GM12878 (cell line): ENCODE measurements around the gene FBLN5. TPM values are rescaled to one million over a fixed set of nuclear protein-coding genes. Genes with fewer than 3 reads are reported as not detected.

Experiments
- ATAC-seq: fragments of 200-7000 bp; cut with Tn5 transposase; 3 replicates; pipeline ENCODE4 v1.9.1; 2020; ENCODE audit warnings: mild to moderate bottlenecking, moderate library complexity
- BruUV-seq: library from RNA; stranded (reverse); fragments of 400-500 nt; replicated peaks from 2 replicates; lab custom pipeline; 2021; lab: Mats Ljungman, UMichigan
- CTCF ChIA-PET: fragments of 300-600 bp; sonication (Branson Sonifier 250); formaldehyde crosslinking; extraction: SDS; loops from one replicate; lab custom pipeline; 2021; ENCODE audit warnings: inconsistent platforms; lab: Yijun Ruan, JAX
- POLR2A ChIA-PET: fragments of 350-600 bp; formaldehyde crosslinking; extraction: SDS; loops from one replicate; lab custom pipeline; 2021; ENCODE audit warnings: inconsistent platforms; lab: Charles Lee
- RAD21 ChIA-PET: fragments of 300-600 bp; sonication (Branson Sonifier 250); formaldehyde crosslinking; loops from one replicate; lab custom pipeline; 2023; ENCODE audit warnings: antibody characterized with exemption; ENCODE audit not compliant: unreplicated experiment; lab: Charles Lee
- SMC1A ChIA-PET: fragments of 300-600 bp; sonication (Branson Sonifier 250); formaldehyde crosslinking; loops from one replicate; lab custom pipeline; 2023; ENCODE audit not compliant: unreplicated experiment, uncharacterized antibody; lab: Charles Lee
- DNase-seq: peaks from one replicate; pipeline ENCODE4 v3.0.0-alpha.2; 2011; ENCODE audit warnings: low read depth, low spot score
- FAIRE-seq: peaks from 3 replicates; lab custom pipeline; 2011; peaks lifted over from hg19 to GRCh38; lab: Jason Lieb, UNC
- H2AFZ ChIP-seq: 2 replicates; pipeline ENCODE4 v1.6.0; 2011; ENCODE audit warnings: low read depth, low read length, control low read depth; ENCODE audit not compliant: control insufficient read depth
- H3K27ac ChIP-seq: 2 replicates; pipeline ENCODE4 v1.5.1; 2011; ENCODE audit warnings: control low read depth; ENCODE audit not compliant: control insufficient read depth, insufficient read depth
- H3K27me3 ChIP-seq, 2 experiments: replicated peaks in 1 of 2; 2 replicates each; pipeline versions ENCODE4 v1.6.0 to v1.6.1; 2011; ENCODE audit warnings: low read length in 1 of 2; ENCODE audit not compliant: control insufficient read depth in 2 of 2, insufficient read depth in 2 of 2
- H3K36me3 ChIP-seq, 2 experiments: 2 replicates each; pipeline ENCODE4 v1.5.1; 2011; ENCODE audit warnings: low read length in 1 of 2; ENCODE audit not compliant: control insufficient read depth in 2 of 2, insufficient read depth in 2 of 2
- H3K4me1 ChIP-seq: 2 replicates; pipeline ENCODE4 v1.6.1; 2011; ENCODE audit warnings: mild to moderate bottlenecking, low read length, moderate library complexity, mixed read lengths; ENCODE audit not compliant: control insufficient read depth, insufficient read depth
- H3K4me2 ChIP-seq: 2 replicates; pipeline ENCODE4 v1.6.0; 2011; ENCODE audit warnings: control low read depth; ENCODE audit not compliant: control insufficient read depth, insufficient read depth
- H3K4me3 ChIP-seq: fragments of 200-600 bp; sonication (generic); 2 replicates; pipeline ENCODE4 v1.5.1; 2016
- H3K79me2 ChIP-seq: 2 replicates; pipeline ENCODE4 v1.6.0; 2011; ENCODE audit warnings: low read length; ENCODE audit not compliant: control insufficient read depth, insufficient read depth
- H3K9ac ChIP-seq: 2 replicates; pipeline ENCODE4 v1.8.0; 2011; ENCODE audit warnings: low read length, control low read depth, mixed read lengths; ENCODE audit not compliant: control insufficient read depth, insufficient read depth
- H3K9me3 ChIP-seq: replicated peaks from 3 replicates; pipeline ENCODE4 v1.5.1; 2011; ENCODE audit warnings: mild to moderate bottlenecking, low read length; ENCODE audit not compliant: control insufficient read depth, insufficient read depth
- H4K20me1 ChIP-seq: 2 replicates; pipeline ENCODE4 v1.6.0; 2011; ENCODE audit not compliant: control insufficient read depth, insufficient read depth
- CREM ChIP-seq: IDR thresholded peaks from 2 replicates; pipeline ENCODE4 v1.6.1; 2014; ENCODE audit warnings: antibody characterized with exemption, low read depth
- IKZF2 ChIP-seq, 2 experiments: fragments of 450-650 bp; IDR thresholded peaks; 2 replicates each; pipeline ENCODE4 v1.6.1; 2017; ENCODE audit warnings: mild to moderate bottlenecking in 2 of 2, moderate library complexity in 2 of 2
- KLF5 ChIP-seq: fragments of 450-650 bp; IDR thresholded peaks from 2 replicates; pipeline ENCODE4 v1.6.1; 2014; ENCODE audit warnings: mild to moderate bottlenecking; ENCODE audit not compliant: partially characterized antibody
- MAX ChIP-seq: IDR thresholded peaks from 2 replicates; pipeline ENCODE4 v1.6.1; 2012; ENCODE audit warnings: low read depth, low read length, improper control_type of control experiment
- MLLT1 ChIP-seq: fragments of 450-650 bp; IDR thresholded peaks from 2 replicates; pipeline ENCODE4 v1.6.1; 2016; ENCODE audit warnings: mild to moderate bottlenecking
- MTA3 ChIP-seq: IDR thresholded peaks from 2 replicates; pipeline ENCODE4 v1.6.1; 2012; ENCODE audit warnings: low read length, inconsistent platforms, borderline replicate concordance
- MYB ChIP-seq: fragments of 150-350 bp; IDR thresholded peaks from 2 replicates; pipeline ENCODE4 v1.6.1; 2014; ENCODE audit warnings: mild to moderate bottlenecking, low read depth, low read length, borderline replicate concordance
- NFYB ChIP-seq: IDR thresholded peaks from 2 replicates; pipeline ENCODE4 v1.6.1; 2011; ENCODE audit warnings: low read depth, mild to moderate bottlenecking, low read length, improper control_type of control experiment, moderate library complexity; ENCODE audit not compliant: insufficient read depth
- PML ChIP-seq: IDR thresholded peaks from 2 replicates; pipeline ENCODE4 v1.6.1; 2012; ENCODE audit warnings: low read length, inconsistent platforms
- POLR2A ChIP-seq: IDR thresholded peaks from 2 replicates; pipeline ENCODE4 v1.6.1; 2011; ENCODE audit warnings: low read depth, mild to moderate bottlenecking, low read length
- SMAD1 ChIP-seq: fragments of 450-650 bp; IDR thresholded peaks from 2 replicates; pipeline ENCODE4 v1.6.1; 2018; ENCODE audit warnings: mild to moderate bottlenecking, low read depth; ENCODE audit not compliant: partially characterized antibody
- SMARCA5 ChIP-seq: fragments of 450-650 bp; IDR thresholded peaks from 2 replicates; pipeline ENCODE4 v1.6.1; 2017; ENCODE audit warnings: mild to moderate bottlenecking
- SMC3 ChIP-seq: IDR thresholded peaks from 2 replicates; pipeline ENCODE4 v1.6.1; 2011; ENCODE audit warnings: low read length, improper control_type of control experiment, borderline replicate concordance
- SP1 ChIP-seq: IDR thresholded peaks from one replicate; pipeline ENCODE4 v1.6.1; 2011; ENCODE audit warnings: low read depth, low read length
- SPI1 ChIP-seq: IDR thresholded peaks from 2 replicates; pipeline ENCODE4 v1.6.1; 2011; ENCODE audit warnings: low read depth, mild to moderate bottlenecking, low read length, moderate library complexity, borderline replicate concordance; ENCODE audit not compliant: insufficient read depth
- ZBTB11 ChIP-seq: fragments of 450-650 bp; formaldehyde crosslinking; IDR thresholded peaks from 2 replicates; pipeline ENCODE4 v1.5.0; 2022; ENCODE audit warnings: mild to moderate bottlenecking, missing genetic modification characterization
- ZSCAN29 ChIP-seq: fragments of 450-650 bp; IDR thresholded peaks from 2 replicates; pipeline ENCODE4 v1.6.1; 2017; ENCODE audit warnings: mild to moderate bottlenecking, moderate library complexity
- ZZZ3 ChIP-seq: IDR thresholded peaks from 2 replicates; pipeline ENCODE4 v1.6.1; 2011; ENCODE audit warnings: low read depth; ENCODE audit not compliant: control insufficient read depth, insufficient read length
- WGBS: methylation state at CpG from one replicate; pipeline ENCODE4 v1.1.6; 2016; ENCODE audit warnings: low lambda C conversion rate; ENCODE audit not compliant: insufficient replicate concordance, insufficient coverage; ENCODE audit errors: missing lambda C conversion rate; 5-methylcytosine and 5-hydroxymethylcytosine counted together
- in situ Hi-C: fragments of 300-500 bp; cut with MboI; formaldehyde crosslinking; loops from 9 replicates; pipeline ENCODE4 v1.14.3; 2018; ENCODE audit warnings: mixed read lengths
- intact Hi-C: fragments of 100-400 bp; cut with micrococcal nuclease; formaldehyde crosslinking; loops from one replicate; pipeline ENCODE4 v1.14.2; 2022; ENCODE audit not compliant: unreplicated experiment
- polyA plus RNA-seq, 11 experiments: library from polyadenylated mRNA; depleted of rRNA in 4 of 11; unstranded in 6 of 11; stranded (reverse) in 5 of 11; fragments of >200 nt; fragmentation: Nextera tagmentation in 4 of 11; fragmentation: Illumina TruSeq in 1 of 11; extraction: Ambion mirVana in 4 of 11; extraction: Trizol in 1 of 11; gene quantifications; 1 replicate in 1 of 11; 2 replicates in 10 of 11; pipeline versions ENCODE4 v1.2.1 to v1.2.3, GENCODE V29; 2011 to 2016; ENCODE audit warnings: inconsistent platforms in 2 of 11, missing spikeins in 2 of 11, low read depth in 1 of 11
- total RNA-seq, 4 experiments: library from RNA; depleted of rRNA in 3 of 4; stranded (reverse); fragments of >200 nt in 3 of 4; fragmentation: Illumina TruSeq in 1 of 4; extraction: Trizol in 1 of 4; gene quantifications; 2 replicates each; pipeline versions ENCODE4 v1.2.1 to v1.2.3, GENCODE V29; 2013 to 2021

FBLN5 gene
- total and polyA plus RNA-seq, 10 of the 15 experiments (the other 5 are each of a cell fraction or from before 2014, with no cell fraction given), result 0.03 to 0.64 (median 0.24) TPM

- WGBS, result 91% methylated on average over 8 of the region's 8 CpGs
- TF ChIP-seq MYB, result no peak
- no peak for TF ChIP-seq IKZF2 (IDR thresholded peaks at IDR 0.05)
- no peak for TF ChIP-seq SMC3
- TF ChIP-seq SMAD1, result no peak
- TF ChIP-seq SMARCA5, result no peak
- TF ChIP-seq PML, result no peak
- TF ChIP-seq POLR2A, result no peak
- TF ChIP-seq SP1, result no peak
- no peak for TF ChIP-seq MLLT1
- no peak for TF ChIP-seq NFYB
- TF ChIP-seq ZZZ3, result no peak
- TF ChIP-seq SPI1, result no peak
- TF ChIP-seq ZSCAN29, result no peak
- TF ChIP-seq MTA3, result no peak
- no peak for TF ChIP-seq KLF5
- no peak for TF ChIP-seq CREM
- TF ChIP-seq ZBTB11 (CRISPR knock-in tag), result no peak
- no peak for TF ChIP-seq MAX
- Histone ChIP-seq H2AFZ (no peak overlapping the region), H3K4me1 (peaks cover 40% of the 10 kb centered on the region), H3K36me3 (no peaks in the 10 kb centered on the region), H3K79me2 (no peaks in the 10 kb centered on the region), H3K4me3 (no peak overlapping the region), H3K27ac (no peak overlapping the region), H4K20me1 (no peaks in the 10 kb centered on the region), H3K9me3 (no peaks in the 10 kb centered on the region; the same call in 2 of the 3 replicates), H3K27me3 (no peaks in the 10 kb centered on the region), H3K4me2 (no peak overlapping the region), H3K9ac (no peak overlapping the region)
- ATAC-seq (no peak), FAIRE-seq (no peak), DNase-seq (no peak)
- SMC1A ChIA-PET, result no interaction called here
- intact Hi-C loops (no loop called here), in situ Hi-C loops (no loop called here)
- no TSS peak for BruUV-seq
- CTCF ChIA-PET, result no interaction called here
- RAD21 ChIA-PET, result no interaction called here
- POLR2A ChIA-PET, result interaction anchor here (0.6 kb wide), 1 partner anchor 371 kb away, joined by 7 read pairs; no protein-coding TSS in a partner anchor
Measured at GRCh38 chr14:91869556-91869955, 77.9 kb downstream of the FBLN5 start.
